Endothelial cell of hepatic sinusoid (primary cell): ENCODE results near the gene USP15.

ENCODE experiments used
- in situ Hi-C: cut with HindIII; loops from 2 replicates; pipeline ENCODE4 v1.10.0; 2017; ENCODE audit warnings: low sequenced_read_pairs

USP15 gene

GRCh38 chr12:62259993-62260732 lies at the start of gene USP15:
USP15 (plus strand) TSS chr12:62260404; CDS start chr12:62260415, 11 bp downstream.
- in situ Hi-C loops = no loop called here

- in situ Hi-C loops = no loop called here
These were observed 49.8 kb upstream of the USP15 start for GRCh38 chr12:62210422-62210821.

GRCh38 chr12:62211510-62211909 lies 48.7 kb upstream of the USP15 start:
- in situ Hi-C loops = no loop called here

- in situ Hi-C loops = no loop called here
These were observed 45.4 kb upstream of the USP15 start for GRCh38 chr12:62214846-62215245.

- in situ Hi-C loops = no loop called here
These were observed 44.7 kb upstream of the USP15 start for GRCh38 chr12:62215506-62215905.

GRCh38 chr12:62217466-62218194 lies 42.6 kb upstream of the USP15 start:
- in situ Hi-C loops = no loop called here

GRCh38 chr12:62221107-62221506 lies 39.1 kb upstream of the USP15 start:
- in situ Hi-C loops = no loop called here

GRCh38 chr12:62224601-62225000 lies 35.6 kb upstream of the USP15 start:
- in situ Hi-C loops = no loop called here

GRCh38 chr12:62227091-62227490 lies 33.1 kb upstream of the USP15 start:
- in situ Hi-C loops = no loop called here

GRCh38 chr12:62230652-62231051 lies 29.6 kb upstream of the USP15 start:
- in situ Hi-C loops = no loop called here

GRCh38 chr12:62232143-62232729 lies 28.0 kb upstream of the USP15 start:
- in situ Hi-C loops = no loop called here

GRCh38 chr12:62233805-62234204 lies 26.4 kb upstream of the USP15 start:
- in situ Hi-C loops = no loop called here

GRCh38 chr12:62239571-62239970 lies 20.6 kb upstream of the USP15 start:
- in situ Hi-C loops = no loop called here

GRCh38 chr12:62247281-62248045 lies 12.7 kb upstream of the USP15 start:
- in situ Hi-C loops = no loop called here

- in situ Hi-C loops = no loop called here
These were observed 11.3 kb upstream of the USP15 start for GRCh38 chr12:62248873-62249272.

GRCh38 chr12:62249419-62249818 lies 10.8 kb upstream of the USP15 start:
- in situ Hi-C loops = no loop called here

GRCh38 chr12:62250671-62251608 lies 9.3 kb upstream of the USP15 start:
- in situ Hi-C loops = no loop called here

GRCh38 chr12:62251609-62251958 lies 8.6 kb upstream of the USP15 start:
- in situ Hi-C loops = no loop called here

- in situ Hi-C loops = no loop called here
These were observed 7.6 kb upstream of the USP15 start for GRCh38 chr12:62252576-62252975.

GRCh38 chr12:62254967-62255366 lies 5.2 kb upstream of the USP15 start:
- in situ Hi-C loops = no loop called here
